ENCODE results near the gene MED8. TPM values are rescaled to one million over a fixed set of nuclear protein-coding genes. Genes with fewer than 3 reads are reported as not detected.

The MED8 gene
- total and polyA plus RNA-seq, 9 of the 15 experiments (the other 6 are each of a cell fraction or from before 2014, with no cell fraction given) = 23.0 to 120 (median 56.4) TPM

GRCh38 chr1:43418858-43419257 is 29.3 kb upstream of the MED8 start:
- POLR2A ChIA-PET = interaction anchor here (1.0 to 1.3 kb wide), 3 partner anchors 14 to 60 kb away, joined by 3 to 4 read pairs (median 3); partner anchors contain the start of gene CDC20
- Histone ChIP-seq H3K4me1 (replicated peaks in 1 of 2; ENCODE audit: control insufficient read depth in 2 of 2, insufficient read depth in 2 of 2, low read length in 2 of 2) (no peaks in the 10 kb centered on the region; a peak in 1 of 5 replicates), H3K9me3 (replicated peaks; ENCODE audit: control insufficient read depth, insufficient read depth, low read depth, low read length) (no peaks in the 10 kb centered on the region), H3K4me2 (ENCODE audit: insufficient read depth, low read length) (no peak overlapping the region), H3K79me2 (ENCODE audit: control insufficient read depth, insufficient read depth, low read length) (no peaks in the 10 kb centered on the region), H3K4me3 (no peak overlapping the region), H3K27me3 (ENCODE audit: control insufficient read depth in 2 of 2, insufficient read depth in 2 of 2, low read length in 2 of 2) (no peaks in the 10 kb centered on the region), H3K9ac (ENCODE audit: insufficient read depth in 1 of 2, low read depth in 2 of 2, low read length in 2 of 2) (no peak overlapping the region), H4K20me1 (replicated peaks; ENCODE audit: control insufficient read depth, insufficient read depth, low read length) (no peaks in the 10 kb centered on the region; the same call in 1 of the 2 replicates), H3K36me3 (ENCODE audit: control insufficient read depth, insufficient read depth, low read length) (peaks cover 60% of the 10 kb centered on the region; the same call in 2 of the 3 replicates), H3K27ac (ENCODE audit: extremely low read depth, low read depth, low read length) (no peak overlapping the region), H2AFZ (ENCODE audit: low read depth, low read length) (no peak overlapping the region), H3K9me1 (ENCODE audit: control insufficient read depth, insufficient read depth, low read length) (peaks cover 4% of the 10 kb centered on the region)
- in situ Hi-C loops (cut with MboI) (loop anchor here (10.0 kb wide), 1 partner anchor 514 kb away; no protein-coding TSS in a partner anchor), intact Hi-C loops (cut with micrococcal nuclease) (no loop called here)
- DNase-seq (ENCODE audit: extremely low read depth in 1 of 4, low spot score in 3 of 4) (no peak), ATAC-seq (no peak), FAIRE-seq (no peak)
- 67% methylated on average over 4 of the region's 4 CpGs for WGBS (ENCODE audit: insufficient coverage, low coverage, missing lambda C conversion rate)
- no peak for TF ChIP-seq FOXA1 (IDR thresholded peaks at IDR 0.05; ENCODE audit: borderline replicate concordance)
- TF ChIP-seq, protein P1, sequence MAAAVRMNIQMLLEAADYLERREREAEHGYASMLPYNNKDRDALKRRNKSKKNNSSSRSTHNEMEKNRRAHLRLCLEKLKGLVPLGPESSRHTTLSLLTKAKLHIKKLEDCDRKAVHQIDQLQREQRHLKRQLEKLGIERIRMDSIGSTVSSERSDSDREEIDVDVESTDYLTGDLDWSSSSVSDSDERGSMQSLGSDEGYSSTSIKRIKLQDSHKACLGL (CRISPR knock-in tag; IDR thresholded peaks at IDR 0.05; ENCODE audit: borderline replicate concordance, poor library complexity, severe bottlenecking) = no peak
- TF ChIP-seq RNF2 (IDR thresholded peaks at IDR 0.05) = no peak
- TF ChIP-seq, protein P2, sequence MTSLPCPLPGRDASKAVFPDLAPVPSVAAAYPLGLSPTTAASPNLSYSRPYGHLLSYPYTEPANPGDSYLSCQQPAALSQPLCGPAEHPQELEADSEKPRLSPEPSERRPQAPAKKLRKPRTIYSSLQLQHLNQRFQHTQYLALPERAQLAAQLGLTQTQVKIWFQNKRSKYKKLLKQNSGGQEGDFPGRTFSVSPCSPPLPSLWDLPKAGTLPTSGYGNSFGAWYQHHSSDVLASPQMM (CRISPR knock-in tag; IDR thresholded peaks at IDR 0.05) = no peak
- TF ChIP-seq FOXA3 (CRISPR knock-in tag; conservative IDR thresholded peaks at IDR 0.05 in 1 of 2, IDR thresholded peaks at IDR 0.05 in 1 of 2) = no peak
- TF ChIP-seq TCF7L2 (IDR thresholded peaks at IDR 0.05; ENCODE audit: low read depth, low read length) = no peak
- no peak for TF ChIP-seq MAZ (CRISPR knock-in tag; conservative IDR thresholded peaks at IDR 0.05 in 1 of 2, IDR thresholded peaks at IDR 0.05 in 1 of 2)
- no peak for TF ChIP-seq GABPA (tag; conservative IDR thresholded peaks at IDR 0.05; ENCODE audit: low read depth)
- TF ChIP-seq ZKSCAN3 (CRISPR knock-in tag; IDR thresholded peaks at IDR 0.05) = no peak
- TF ChIP-seq, protein P3, sequence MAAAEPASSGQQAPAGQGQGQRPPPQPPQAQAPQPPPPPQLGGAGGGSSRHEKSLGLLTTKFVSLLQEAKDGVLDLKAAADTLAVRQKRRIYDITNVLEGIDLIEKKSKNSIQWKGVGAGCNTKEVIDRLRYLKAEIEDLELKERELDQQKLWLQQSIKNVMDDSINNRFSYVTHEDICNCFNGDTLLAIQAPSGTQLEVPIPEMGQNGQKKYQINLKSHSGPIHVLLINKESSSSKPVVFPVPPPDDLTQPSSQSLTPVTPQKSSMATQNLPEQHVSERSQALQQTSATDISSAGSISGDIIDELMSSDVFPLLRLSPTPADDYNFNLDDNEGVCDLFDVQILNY (CRISPR knock-in tag; IDR thresholded peaks at IDR 0.05) = no peak
- TF ChIP-seq ETS2 (tag; IDR thresholded peaks at IDR 0.05; ENCODE audit: borderline replicate concordance, poor library complexity, severe bottlenecking) = no peak
- TF ChIP-seq IRF2 (CRISPR knock-in tag; IDR thresholded peaks at IDR 0.05) = no peak
- no peak for TF ChIP-seq ZNF644 (tag; IDR thresholded peaks at IDR 0.05; ENCODE audit: low read depth)
- TF ChIP-seq ZEB2 (IDR thresholded peaks at IDR 0.05) = no peak
- no peak for TF ChIP-seq ZNF79 (CRISPR knock-in tag; IDR thresholded peaks at IDR 0.05; ENCODE audit: low read depth)
- TF ChIP-seq BRD9 (IDR thresholded peaks at IDR 0.05; ENCODE audit: low read depth, partially characterized antibody) = no peak
- TF ChIP-seq PYGO2 (tag; IDR thresholded peaks at IDR 0.05) = no peak
- BruUV-seq (replicated peaks) = no TSS peak
- CTCF ChIA-PET (ENCODE audit: low intra/inter-chr PET ratio) = interaction anchor here (0.5 kb wide), 1 partner anchor 22 kb away, joined by 3 read pairs; no protein-coding TSS in a partner anchor
